Hepatocyte (in vitro differentiated cells): Measurements from ENCODE around the gene CEACAM20. TPM values are rescaled to one million over a fixed set of nuclear protein-coding genes. Genes with fewer than 3 reads are reported as not detected.

Source experiments
- DNase-seq: peaks from one replicate; pipeline ENCODE4 v3.0.0-alpha.2; 2016; ENCODE audit warnings: low spot score
- H2AFZ ChIP-seq: fragments of 200-600 bp; sonication (generic); 2 replicates; pipeline ENCODE4 v1.6.0; 2016; ENCODE audit warnings: antibody characterized with exemption, mild to moderate bottlenecking
- H3K27ac ChIP-seq: fragments of 200-600 bp; sonication (generic); 2 replicates; pipeline ENCODE4 v1.5.1; 2016; ENCODE audit warnings: mild to moderate bottlenecking
- H3K27me3 ChIP-seq: fragments of 200-600 bp; sonication (generic); 2 replicates; pipeline ENCODE4 v1.6.1; 2016
- H3K36me3 ChIP-seq: fragments of 200-600 bp; sonication (generic); replicated peaks from 2 replicates; pipeline ENCODE4 v1.5.1; 2016; ENCODE audit warnings: low read depth; ENCODE audit not compliant: insufficient read depth
- H3K4me1 ChIP-seq: fragments of 200-600 bp; sonication (generic); 2 replicates; pipeline ENCODE4 v1.5.1; 2016; ENCODE audit warnings: mild to moderate bottlenecking, moderate library complexity; ENCODE audit not compliant: insufficient read depth
- H3K4me2 ChIP-seq: fragments of 200-600 bp; sonication (generic); 2 replicates; pipeline ENCODE4 v1.6.0; 2016
- H3K4me3 ChIP-seq: fragments of 200-600 bp; sonication (generic); 2 replicates; pipeline ENCODE4 v1.5.1; 2016; ENCODE audit warnings: mild to moderate bottlenecking
- H3K79me2 ChIP-seq: fragments of 200-600 bp; sonication (generic); 2 replicates; pipeline ENCODE4 v1.6.0; 2017; ENCODE audit warnings: mild to moderate bottlenecking
- H3K9me2 ChIP-seq: fragments of 200-600 bp; sonication (generic); replicated peaks from 2 replicates; pipeline ENCODE4 v1.6.0; 2017; ENCODE audit warnings: mild to moderate bottlenecking; ENCODE audit not compliant: insufficient read depth
- H3K9me3 ChIP-seq: fragments of 200-600 bp; sonication (generic); 2 replicates; pipeline ENCODE4 v1.5.1; 2016; ENCODE audit warnings: low read depth, mild to moderate bottlenecking
- H4K20me1 ChIP-seq: fragments of 200-600 bp; sonication (generic); 2 replicates; pipeline ENCODE4 v1.6.0; 2016; ENCODE audit warnings: mild to moderate bottlenecking; ENCODE audit not compliant: insufficient read depth, poor library complexity, severe bottlenecking
- CTCF ChIP-seq: fragments of 200-600 bp; sonication (generic); IDR thresholded peaks from 2 replicates; pipeline ENCODE4 v1.5.1; 2016; ENCODE audit warnings: antibody characterized with exemption, mild to moderate bottlenecking; ENCODE audit not compliant: poor library complexity
- EZH2 ChIP-seq: fragments of 200-600 bp; sonication (generic); IDR thresholded peaks from 2 replicates; pipeline ENCODE4 v1.6.1; 2016; ENCODE audit warnings: antibody characterized with exemption, mild to moderate bottlenecking, borderline replicate concordance
- EZH2phosphoT487 ChIP-seq: fragments of 200-600 bp; sonication (generic); IDR thresholded peaks from one replicate; pipeline ENCODE4 v1.6.1; 2018; ENCODE audit warnings: antibody characterized with exemption, mild to moderate bottlenecking, low read depth, moderate library complexity; ENCODE audit not compliant: unreplicated experiment, severe bottlenecking
- WGBS: methylation state at CpG from one replicate; pipeline ENCODE4 v1.1.6; 2016; ENCODE audit warnings: low lambda C conversion rate; ENCODE audit errors: missing lambda C conversion rate; 5-methylcytosine and 5-hydroxymethylcytosine counted together
- polyA plus RNA-seq: library from polyadenylated mRNA; unstranded; fragments of >200 nt; fragmentation: Nextera tagmentation; extraction: Ambion mirVana; gene quantifications from 2 replicates; pipeline ENCODE4 v1.2.1, GENCODE V29; 2016
- total RNA-seq: library from RNA; depleted of rRNA; stranded (reverse); fragments of >200 nt; gene quantifications from 2 replicates; pipeline ENCODE4 v1.2.3, GENCODE V29; 2014

CEACAM20 gene
- total and polyA plus RNA-seq, 2 experiments from 2014 or later: 0.39 to 1.5 TPM

GRCh38 chr19:44530777-44531176, 1.3 kb upstream of the CEACAM20 start:
- no peak overlapping the region for H3K4me3 ChIP-seq

GRCh38 chr19:44527554-44527953, 1.9 kb downstream of the CEACAM20 start:
- 87% methylated on average over 7 of the region's 7 CpGs for whole genome bisulfite sequencing
- no peaks in the 10 kb centered on the region for H3K9me3 ChIP-seq
- no peak overlapping the region for H3K4me2 ChIP-seq
- H4K20me1 ChIP-seq: no peaks in the 10 kb centered on the region
- no peak for DNase-seq
- no peaks in the 10 kb centered on the region for H3K4me1 ChIP-seq
- no peak overlapping the region for H2AFZ ChIP-seq
- no peaks in the 10 kb centered on the region for H3K9me2 ChIP-seq
- H3K79me2 ChIP-seq: no peaks in the 10 kb centered on the region
- H3K4me3 ChIP-seq: no peak overlapping the region
- no peaks in the 10 kb centered on the region for H3K27me3 ChIP-seq
- no peak overlapping the region for H3K27ac ChIP-seq
- no peaks in the 10 kb centered on the region for H3K36me3 ChIP-seq
- TF ChIP-seq EZH2: no peak

More at GRCh38 chr19:44530777-44531176, 1.3 kb upstream of the CEACAM20 start:
- 72% methylated on average over 6 of the region's 6 CpGs for WGBS
- H3K4me2 ChIP-seq: no peak overlapping the region
- TF ChIP-seq CTCF: no peak
- no peak for TF ChIP-seq EZH2
- TF ChIP-seq EZH2phosphoT487: no peak
- no peaks in the 10 kb centered on the region for H3K4me1 ChIP-seq
- H3K27me3 ChIP-seq: no peaks in the 10 kb centered on the region
- H3K27ac ChIP-seq: no peak overlapping the region
- no peaks in the 10 kb centered on the region for H3K9me2 ChIP-seq
- no peaks in the 10 kb centered on the region for H3K36me3 ChIP-seq
- DNase-seq: no peak
- no peaks in the 10 kb centered on the region for H3K9me3 ChIP-seq
- H2AFZ ChIP-seq: no peak overlapping the region
- H4K20me1 ChIP-seq: no peaks in the 10 kb centered on the region
- no peaks in the 10 kb centered on the region for H3K79me2 ChIP-seq

GRCh38 chr19:44525721-44526430, 3.6 kb downstream of the CEACAM20 start:
- WGBS: 53% methylated on average over 4 of the region's 4 CpGs
- Histone ChIP-seq H3K9me2 (no peaks in the 10 kb centered on the region), H3K9me3 (no peaks in the 10 kb centered on the region), H4K20me1 (no peaks in the 10 kb centered on the region), H3K27ac (no peak overlapping the region), H3K79me2 (no peaks in the 10 kb centered on the region), H3K4me3 (no peak overlapping the region), H2AFZ (no peak overlapping the region), H3K36me3 (no peaks in the 10 kb centered on the region), H3K4me1 (no peaks in the 10 kb centered on the region), H3K4me2 (no peak overlapping the region), H3K27me3 (no peaks in the 10 kb centered on the region)
- TF ChIP-seq EZH2 (no peak), EZH2phosphoT487 (no peak)
- DNase-seq: no peak

GRCh38 chr19:44521370-44521769, 8.1 kb downstream of the CEACAM20 start:
- TF ChIP-seq CTCF: no peak
- no peak for TF ChIP-seq EZH2
- no peak for TF ChIP-seq EZH2phosphoT487

More at GRCh38 chr19:44521370-44521769, 8.1 kb downstream of the CEACAM20 start:
- no peaks in the 10 kb centered on the region for H3K9me3 ChIP-seq
- no peak overlapping the region for H3K4me2 ChIP-seq
- no peaks in the 10 kb centered on the region for H3K36me3 ChIP-seq
- no peaks in the 10 kb centered on the region for H3K79me2 ChIP-seq
- no peak overlapping the region for H3K27ac ChIP-seq
- no peak overlapping the region for H2AFZ ChIP-seq
- no peaks in the 10 kb centered on the region for H3K4me1 ChIP-seq
- no peaks in the 10 kb centered on the region for H3K9me2 ChIP-seq
- H4K20me1 ChIP-seq: no peaks in the 10 kb centered on the region
- no peak overlapping the region for H3K4me3 ChIP-seq
- no peak for DNase-seq
- H3K27me3 ChIP-seq: no peaks in the 10 kb centered on the region
- WGBS: 88% methylated on average over 2 of the region's 2 CpGs
